NCI-H146 treated with DMSO at 0.1 percent for 48 hours (cell line): Measurements from ENCODE around the gene USP36.
"Not testable (repeated sequence)": the region's sequence is repeated elsewhere in the genome, so short reads cannot be mapped to it uniquely, and the experiment has no call there.

Experiments
- DNase-seq: peaks from one replicate; lab custom pipeline; 2025; ENCODE audit not compliant: unreplicated experiment; lab: John Stamatoyannopoulos, UW

The USP36 gene

GRCh38 chr17:78840780-78841611 lies at the start of gene USP36:
Gene USP36 (minus strand): TSS chr17:78840814. CDS start chr17:78836363, 4,451 bp downstream.
- peak; percentile 96 for DNase-seq

- not testable (repeated sequence) for DNase-seq
These were observed 49.5 kb upstream of the USP36 start for GRCh38 chr17:78890096-78890495.

DNA sequence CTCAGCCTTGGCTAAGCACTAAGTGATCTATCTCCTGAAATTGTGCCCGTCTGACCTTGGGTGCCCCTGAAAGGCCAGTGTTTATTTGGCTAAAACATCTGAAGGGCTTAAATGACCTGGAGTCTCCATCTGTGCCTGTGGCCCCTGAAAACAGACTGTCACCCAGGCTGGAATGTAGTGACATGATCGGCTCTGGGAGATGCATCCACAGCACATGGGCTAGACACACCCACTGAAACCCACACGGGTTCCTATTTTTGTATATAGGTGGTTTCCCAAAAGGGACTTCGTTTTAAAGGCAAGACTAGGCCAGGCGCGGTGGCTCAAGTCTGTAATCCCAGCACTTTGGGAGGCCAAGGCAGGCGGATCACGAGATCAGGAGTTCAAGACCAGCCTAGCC lies 48.9 kb upstream of the USP36 start:
- DNase-seq = no peak

- no peak for DNase-seq
These were observed 48.4 kb upstream of the USP36 start for GRCh38 chr17:78888941-78889518.

DNA sequence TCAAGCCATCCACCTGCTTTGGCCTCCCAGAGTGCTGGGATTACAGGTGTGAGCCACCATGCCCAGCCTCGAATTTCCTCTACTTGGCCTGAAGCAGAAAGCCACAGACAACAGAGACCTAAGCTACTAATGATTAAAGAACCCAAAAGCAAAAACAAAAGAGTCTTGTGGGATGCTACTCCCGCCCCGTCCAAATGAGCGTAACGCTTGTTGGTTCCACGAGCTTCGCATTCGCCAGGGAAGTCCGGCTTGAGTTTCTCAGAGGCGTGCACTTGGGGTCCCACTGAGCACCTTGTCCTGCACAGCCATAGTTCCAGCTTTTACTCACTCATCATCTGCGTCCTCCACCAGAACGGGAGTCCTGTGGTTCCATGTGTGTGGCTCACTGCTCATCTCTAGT lies 46.3 kb upstream of the USP36 start:
- DNase-seq = no peak

DNA sequence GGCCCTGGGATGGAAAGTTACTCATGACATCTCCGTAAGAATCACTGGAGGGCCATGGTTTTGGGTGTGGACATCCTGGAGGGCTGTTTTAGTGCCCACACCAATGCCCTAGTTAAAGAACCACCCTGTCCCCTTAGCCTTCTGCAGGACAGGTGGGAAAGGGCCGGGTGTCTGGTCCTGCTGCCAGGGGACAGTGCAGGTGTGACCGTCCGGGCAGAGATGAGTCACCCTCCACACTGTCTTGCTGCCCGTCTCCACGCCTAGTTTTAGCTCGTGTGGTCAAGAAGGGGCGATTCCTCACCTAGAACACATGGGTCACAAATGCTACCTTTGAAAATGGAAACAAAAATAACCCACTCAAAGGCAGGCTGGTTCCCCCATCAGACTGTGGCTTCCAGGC lies 45.3 kb upstream of the USP36 start:
- DNase-seq = no peak

GRCh38 chr17:78884876-78885667 lies 44.5 kb upstream of the USP36 start:
- no peak for DNase-seq

- no peak for DNase-seq
These were observed 43.7 kb upstream of the USP36 start for GRCh38 chr17:78884148-78884825.

DNA sequence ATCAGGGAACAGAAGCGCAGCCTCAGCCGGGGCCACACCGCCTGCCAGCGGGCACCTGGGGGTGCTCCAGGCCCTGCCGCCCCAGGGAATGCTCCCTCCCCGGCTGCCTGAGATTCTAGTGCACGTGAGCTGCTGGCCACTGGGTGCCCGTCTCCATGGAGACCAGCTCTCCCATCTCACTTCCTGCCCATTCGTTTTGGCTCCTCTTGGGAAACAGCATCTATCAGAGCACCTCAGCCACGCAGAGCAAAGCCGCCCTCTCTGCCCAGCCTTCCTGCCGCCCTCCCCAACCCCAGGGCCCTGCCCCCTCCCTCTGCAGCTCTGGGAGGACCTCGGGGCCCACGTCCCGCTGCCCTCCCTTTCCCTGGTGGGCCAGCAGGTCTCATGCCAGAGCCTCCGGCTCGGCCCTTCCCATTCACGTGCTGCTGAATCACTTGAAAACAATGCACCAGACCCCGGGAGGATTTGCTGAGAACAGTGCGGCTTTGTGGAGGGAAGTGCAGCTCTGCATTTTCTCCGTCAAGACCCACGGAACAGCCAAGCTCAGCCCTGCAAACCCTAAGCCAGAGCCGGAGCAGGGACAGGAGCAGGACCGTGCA lies 43.0 kb upstream of the USP36 start:
- peak; percentile 66 for DNase-seq

- DNase-seq = no peak
These were observed 42.5 kb upstream of the USP36 start for GRCh38 chr17:78883089-78883532.

DNA sequence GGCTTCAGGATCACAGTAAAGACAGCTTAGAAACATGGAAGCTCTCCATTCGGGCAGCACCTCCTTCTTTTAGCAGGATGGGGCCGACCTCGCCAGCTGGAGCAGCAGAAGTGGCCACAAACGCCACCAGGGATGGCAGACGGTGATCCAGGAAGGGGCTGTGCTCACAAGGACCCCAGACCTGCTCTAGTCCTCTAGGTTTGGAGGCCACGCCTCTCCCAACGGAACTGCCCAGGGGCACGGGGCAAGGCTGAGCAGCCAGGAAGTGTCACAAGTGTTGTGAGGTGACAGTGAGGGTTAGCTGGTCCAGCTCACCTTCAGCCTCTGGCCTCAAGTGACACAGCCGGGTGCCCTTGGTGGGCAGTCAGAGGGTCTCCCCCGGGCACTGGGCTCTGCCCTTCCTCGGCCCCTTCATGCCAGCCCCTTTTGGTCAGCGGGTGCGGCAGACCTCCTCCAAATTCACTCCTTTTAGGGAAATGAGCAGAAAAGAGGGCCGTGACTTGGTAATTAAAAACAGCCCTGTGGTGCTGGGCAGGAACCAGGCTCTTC lies 42.0 kb upstream of the USP36 start:
- DNase-seq = no peak

GRCh38 chr17:78879635-78880186 lies 39.1 kb upstream of the USP36 start:
- DNase-seq = no peak

- no peak for DNase-seq
These were observed 38.4 kb upstream of the USP36 start for GRCh38 chr17:78878871-78879527.

- DNase-seq = no peak
These were observed 37.6 kb upstream of the USP36 start for GRCh38 chr17:78878261-78878660.

- DNase-seq = not testable (repeated sequence)
These were observed 36.4 kb upstream of the USP36 start for GRCh38 chr17:78876954-78877517.

- no peak for DNase-seq
These were observed 35.5 kb upstream of the USP36 start for GRCh38 chr17:78876094-78876597.

- DNase-seq = no peak
These were observed 34.9 kb upstream of the USP36 start for GRCh38 chr17:78875363-78876093.
